HCT116 (cell line): Measurements from ENCODE around the gene ACSL5.

Experiments
- ATF3 ChIP-seq: IDR thresholded peaks from 2 replicates; pipeline ENCODE4 v1.6.1; 2012
- CTCF ChIP-seq, 3 experiments: fragments of 200-600 bp in 1 of 3; sonication (generic) in 1 of 3; IDR thresholded peaks in 2 of 3; conservative IDR thresholded peaks in 1 of 3; 2 replicates each; pipeline ENCODE4 v1.5.1; 2012 to 2017; ENCODE audit warnings: low read depth in 2 of 3, low read length in 2 of 3, antibody characterized with exemption in 1 of 3, borderline replicate concordance in 1 of 3, control low read depth in 1 of 3, mild to moderate bottlenecking in 1 of 3, mixed read lengths in 1 of 3, mixed run types in 1 of 3, moderate library complexity in 1 of 3; ENCODE audit not compliant: insufficient read depth in 1 of 3
- EGR1 ChIP-seq: IDR thresholded peaks from 2 replicates; pipeline ENCODE4 v1.6.1; 2012; ENCODE audit warnings: low read depth
- EZH2 ChIP-seq: fragments of 200-600 bp; sonication (generic); IDR thresholded peaks from 2 replicates; pipeline ENCODE4 v1.6.1; 2017; ENCODE audit warnings: antibody characterized with exemption, mixed run types
- EZH2phosphoT487 ChIP-seq: fragments of 200-600 bp; IDR thresholded peaks from 2 replicates; pipeline ENCODE4 v1.6.1; 2018; ENCODE audit warnings: antibody characterized with exemption, borderline replicate concordance
- FOSL1 ChIP-seq: IDR thresholded peaks from 2 replicates; pipeline ENCODE4 v1.6.1; 2012; ENCODE audit warnings: low read depth
- MAX ChIP-seq: IDR thresholded peaks from 2 replicates; pipeline ENCODE4 v1.6.1; 2012
- REST ChIP-seq: IDR thresholded peaks from 2 replicates; pipeline ENCODE4 v1.6.1; 2012; ENCODE audit warnings: low read depth
- SIN3A ChIP-seq: IDR thresholded peaks from 2 replicates; pipeline ENCODE4 v1.6.1; 2012; ENCODE audit warnings: low read depth
- SRF ChIP-seq: IDR thresholded peaks from 2 replicates; pipeline ENCODE4 v1.6.1; 2012; ENCODE audit warnings: low read depth
- YY1 ChIP-seq: IDR thresholded peaks from 2 replicates; pipeline ENCODE4 v1.6.1; 2011; ENCODE audit warnings: low read length, low read depth, moderate library complexity, mild to moderate bottlenecking; ENCODE audit not compliant: insufficient replicate concordance; ENCODE audit errors: extremely low read depth

- no peak for TF ChIP-seq SRF
- TF ChIP-seq CTCF (IDR thresholded peaks at IDR 0.05 in 2 of 3, conservative IDR thresholded peaks at IDR 0.05 in 1 of 3; ENCODE audit: borderline replicate concordance in 1 of 3, insufficient read depth in 1 of 3, low read depth in 2 of 3, low read length in 2 of 3) = no peak
- TF ChIP-seq SIN3A = no peak
- no peak for TF ChIP-seq ATF3
- TF ChIP-seq MAX = no peak
- no peak for TF ChIP-seq YY1
- no peak for TF ChIP-seq EZH2
- no peak for TF ChIP-seq EGR1
- TF ChIP-seq EZH2phosphoT487 = no peak
- no peak for TF ChIP-seq REST
- no peak for TF ChIP-seq FOSL1
Observed at GRCh38 chr10:112338957-112339356, 35.0 kb upstream of the ACSL5 start.
